H9 (cell line): ENCODE measurements around the gene TPCN2. TPM values are rescaled to one million over a fixed set of nuclear protein-coding genes. Genes with fewer than 3 reads are reported as not detected.

Source experiments
- DNase-seq: peaks from one replicate; pipeline ENCODE4 v3.0.0-alpha.2; 2017
- H2AFZ ChIP-seq: one replicate; pipeline ENCODE4 v1.6.1; 2013; ENCODE audit warnings: mild to moderate bottlenecking, low read length, control low read depth, moderate library complexity
- H2AK5ac ChIP-seq: 2 replicates; pipeline ENCODE4 v1.6.1; 2013; ENCODE audit warnings: low read length, control low read depth, mixed read lengths; ENCODE audit not compliant: insufficient read length
- H2BK120ac ChIP-seq: one replicate; pipeline ENCODE4 v1.6.1; 2013; ENCODE audit warnings: low read depth, mild to moderate bottlenecking, low read length, control low read depth, inconsistent platforms; ENCODE audit not compliant: poor library complexity, severe bottlenecking
- H2BK12ac ChIP-seq: 2 replicates; pipeline ENCODE4 v1.6.1; 2013; ENCODE audit warnings: low read length, control low read depth, mixed read lengths, low read depth; ENCODE audit not compliant: insufficient read length
- H2BK15ac ChIP-seq: 2 replicates; pipeline ENCODE4 v1.6.1; 2013; ENCODE audit warnings: low read depth, low read length, control low read depth
- H2BK20ac ChIP-seq: one replicate; pipeline ENCODE4 v1.6.1; 2013; ENCODE audit warnings: low read depth, mild to moderate bottlenecking, low read length, control low read depth, inconsistent platforms; ENCODE audit not compliant: poor library complexity, severe bottlenecking
- H2BK5ac ChIP-seq: 2 replicates; pipeline ENCODE4 v1.6.1; 2013; ENCODE audit warnings: low read length, control low read depth, mixed read lengths; ENCODE audit not compliant: insufficient read length
- H3K14ac ChIP-seq: 2 replicates; pipeline ENCODE4 v1.6.1; 2013; ENCODE audit warnings: low read length, control low read depth; ENCODE audit not compliant: insufficient read depth
- H3K18ac ChIP-seq: 2 replicates; pipeline ENCODE4 v1.6.1; 2013; ENCODE audit warnings: low read depth, mild to moderate bottlenecking, mixed read lengths, low read length, control low read depth; ENCODE audit not compliant: insufficient read length
- H3K23ac ChIP-seq: 2 replicates; pipeline ENCODE4 v1.6.1; 2013; ENCODE audit warnings: low read length, control low read depth, mixed read lengths, low read depth; ENCODE audit not compliant: insufficient read length
- H3K23me2 ChIP-seq: 2 replicates; pipeline ENCODE4 v1.6.1; 2013; ENCODE audit warnings: low read depth, mild to moderate bottlenecking, mixed read lengths, low read length, control low read depth; ENCODE audit not compliant: insufficient read length, poor library complexity, severe bottlenecking
- H3K27ac ChIP-seq: 2 replicates; pipeline ENCODE4 v1.5.1; 2013; ENCODE audit warnings: low read length, control low read depth, mixed read lengths, low read depth; ENCODE audit not compliant: insufficient read length
- H3K27me3 ChIP-seq: 2 replicates; pipeline ENCODE4 v1.6.1; 2013; ENCODE audit warnings: low read length, control low read depth, inconsistent platforms; ENCODE audit not compliant: insufficient read depth
- H3K4ac ChIP-seq: 2 replicates; pipeline ENCODE4 v1.6.1; 2013; ENCODE audit warnings: low read depth, mild to moderate bottlenecking, control low read depth, inconsistent platforms, low read length, moderate library complexity
- H3K4me1 ChIP-seq: 2 replicates; pipeline ENCODE4 v1.6.1; 2013; ENCODE audit warnings: low read length, control low read depth, inconsistent platforms; ENCODE audit not compliant: insufficient read depth
- H3K4me2 ChIP-seq: 2 replicates; pipeline ENCODE4 v1.6.1; 2013; ENCODE audit warnings: low read length, control low read depth, mixed read lengths; ENCODE audit not compliant: insufficient read length, insufficient read depth
- H3K56ac ChIP-seq: 2 replicates; pipeline ENCODE4 v1.6.1; 2013; ENCODE audit warnings: low read depth, mild to moderate bottlenecking, mixed read lengths, low read length, control low read depth; ENCODE audit not compliant: insufficient read length
- H3K79me1 ChIP-seq: 2 replicates; pipeline ENCODE4 v1.6.1; 2013; ENCODE audit warnings: low read depth, mild to moderate bottlenecking, moderate library complexity, low read length, control low read depth, inconsistent platforms; ENCODE audit not compliant: insufficient read depth, poor library complexity, severe bottlenecking
- H3K79me2 ChIP-seq: 2 replicates; pipeline ENCODE4 v1.6.1; 2013; ENCODE audit warnings: low read length, control low read depth, inconsistent platforms; ENCODE audit not compliant: insufficient read depth
- H3K9ac ChIP-seq: 2 replicates; pipeline ENCODE4 v1.6.1; 2013; ENCODE audit warnings: low read length, control low read depth, mixed read lengths; ENCODE audit not compliant: insufficient read length; ENCODE audit errors: extremely low read depth
- H3K9me3 ChIP-seq: one replicate; pipeline ENCODE4 v1.6.1; 2013; ENCODE audit warnings: low read depth, low read length, inconsistent platforms; ENCODE audit not compliant: control insufficient read depth
- H3T11ph ChIP-seq: one replicate; pipeline ENCODE4 v1.6.1; 2013; ENCODE audit warnings: mild to moderate bottlenecking, low read length, control low read depth, inconsistent platforms
- H4K20me1 ChIP-seq: one replicate; pipeline ENCODE4 v1.6.1; 2013; ENCODE audit not compliant: control insufficient read depth, insufficient read length, insufficient read depth
- H4K5ac ChIP-seq: 2 replicates; pipeline ENCODE4 v1.6.1; 2013; ENCODE audit warnings: low read depth, mild to moderate bottlenecking, mixed read lengths, low read length, control low read depth; ENCODE audit not compliant: insufficient read length
- H4K8ac ChIP-seq: replicated peaks from 2 replicates; pipeline ENCODE4 v1.6.1; 2013; ENCODE audit warnings: low read length, control low read depth, mixed read lengths, low read depth; ENCODE audit not compliant: insufficient read length
- H4K91ac ChIP-seq: 2 replicates; pipeline ENCODE4 v1.6.1; 2013; ENCODE audit warnings: low read depth, mild to moderate bottlenecking, moderate library complexity, mixed read lengths, low read length, control low read depth; ENCODE audit not compliant: insufficient read length
- H3K27ac Mint-ChIP-seq, 3 experiments: 2 replicates in 2 of 3; 3 replicates in 1 of 3; pipeline ENCODE4 v1.8.0; 2020 to 2021; ENCODE audit warnings: mixed read lengths in 3 of 3, mild to moderate bottlenecking in 1 of 3, moderate library complexity in 1 of 3
- H3K27me3 Mint-ChIP-seq: 2 replicates; pipeline ENCODE4 v1.8.0; 2021; ENCODE audit warnings: low read depth, mild to moderate bottlenecking, moderate library complexity, mixed read lengths
- H3K36me3 Mint-ChIP-seq, 3 experiments: 2 replicates in 2 of 3; 3 replicates in 1 of 3; pipeline ENCODE4 v1.8.0; 2020 to 2021; ENCODE audit warnings: low read depth in 3 of 3, mixed read lengths in 3 of 3; ENCODE audit not compliant: insufficient read depth in 1 of 3
- H3K4me1 Mint-ChIP-seq, 2 experiments: 2 replicates each; pipeline ENCODE4 v1.8.0; 2020; ENCODE audit warnings: mixed read lengths in 2 of 2
- H3K4me3 Mint-ChIP-seq, 2 experiments: 2 replicates in 1 of 2; 3 replicates in 1 of 2; pipeline ENCODE4 v1.8.0; 2020 to 2021; ENCODE audit warnings: mild to moderate bottlenecking in 2 of 2, mixed read lengths in 2 of 2, moderate library complexity in 1 of 2
- H3K9me3 Mint-ChIP-seq, 2 experiments: 2 replicates in 1 of 2; 3 replicates in 1 of 2; pipeline ENCODE4 v1.8.0; 2020; ENCODE audit warnings: mild to moderate bottlenecking in 2 of 2, mixed read lengths in 2 of 2, moderate library complexity in 1 of 2
- WGBS: extraction: QIAGEN DNeasy Blood & Tissue Kit; methylation state at CpG from one replicate; pipeline ENCODE4 v1.1.7; 2013; ENCODE audit warnings: missing lambda C conversion rate, low lambda C conversion rate, mixed read lengths; ENCODE audit not compliant: insufficient read length; ENCODE audit errors: extremely low coverage; 5-methylcytosine and 5-hydroxymethylcytosine counted together
- total RNA-seq: library from RNA; stranded (reverse); gene quantifications from 2 replicates; pipeline ENCODE4 v1.2.1, GENCODE V29; 2021
- TF ChIP-seq, protein P1 (sequence below): fragments of 200-600 bp; sonication (generic); conservative IDR thresholded peaks from 3 replicates; pipeline ENCODE4 v1.8.0; 2021; ENCODE audit warnings: antibody characterized with exemption, mild to moderate bottlenecking

TPCN2 gene
- total RNA-seq, 1 experiment from 2014 or later, result 16.8 TPM

DNA sequence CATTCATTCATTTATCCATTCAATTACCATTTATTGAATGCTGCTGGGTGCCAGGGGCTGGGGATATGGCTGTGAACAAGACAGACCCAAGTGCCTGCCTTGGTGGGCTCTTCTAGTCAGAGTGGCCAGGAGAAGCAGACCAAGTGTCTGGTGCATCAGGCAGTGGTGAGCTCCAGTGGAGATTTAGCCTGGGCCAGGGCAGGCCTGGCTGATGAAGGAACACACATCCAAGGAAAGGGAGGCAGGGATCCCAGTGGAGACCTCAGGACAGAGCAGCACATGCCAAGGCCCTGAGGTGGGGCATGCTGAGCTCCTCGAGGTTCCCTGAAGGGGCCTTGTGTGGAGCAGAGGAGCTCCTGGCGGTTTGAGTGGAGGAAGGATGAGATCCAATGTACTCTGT lies 60.4 kb downstream of the TPCN2 start:
- Mint-ChIP-seq H3K27ac (no peak overlapping the region), H3K9me3 (peaks cover 15 to 16% of the 10 kb centered on the region in 2 experiments), H3K4me3 (no peak overlapping the region), H3K36me3 (peaks cover 2 to 15% (median 3%) of the 10 kb centered on the region in 3 experiments; a peak in 4 of 7 replicates), H3K27me3 (peaks cover 16% of the 10 kb centered on the region; the same call in 1 of the 2 replicates), H3K4me1 (no peaks in the 10 kb centered on the region)
- Histone ChIP-seq H3K79me2 (no peaks in the 10 kb centered on the region), H2BK20ac (no peak overlapping the region), H3K4ac (no peak overlapping the region), H3K27ac (no peak overlapping the region), H3K23ac (no peak overlapping the region), H3K79me1 (no peaks in the 10 kb centered on the region), H4K5ac (no peak overlapping the region), H2AK5ac (no peak overlapping the region), H2BK12ac (no peak overlapping the region), H3K9ac (no peak overlapping the region), H3K56ac (no peak overlapping the region), H3K18ac (no peak overlapping the region), H4K20me1 (no peaks in the 10 kb centered on the region), H3K27me3 (no peaks in the 10 kb centered on the region), H3K14ac (no peak overlapping the region), H3K4me1 (no peaks in the 10 kb centered on the region), H3K23me2 (no peaks in the 10 kb centered on the region), H4K91ac (no peak overlapping the region), H3T11ph (no peak overlapping the region), H2AFZ (no peak overlapping the region), H2BK120ac (no peak overlapping the region), H4K8ac (no peak overlapping the region), H3K9me3 (no peaks in the 10 kb centered on the region), H2BK15ac (no peak overlapping the region), H3K4me2 (no peak overlapping the region), H2BK5ac (no peak overlapping the region)
- DNase-seq, result no peak
- TF ChIP-seq, protein P1, sequence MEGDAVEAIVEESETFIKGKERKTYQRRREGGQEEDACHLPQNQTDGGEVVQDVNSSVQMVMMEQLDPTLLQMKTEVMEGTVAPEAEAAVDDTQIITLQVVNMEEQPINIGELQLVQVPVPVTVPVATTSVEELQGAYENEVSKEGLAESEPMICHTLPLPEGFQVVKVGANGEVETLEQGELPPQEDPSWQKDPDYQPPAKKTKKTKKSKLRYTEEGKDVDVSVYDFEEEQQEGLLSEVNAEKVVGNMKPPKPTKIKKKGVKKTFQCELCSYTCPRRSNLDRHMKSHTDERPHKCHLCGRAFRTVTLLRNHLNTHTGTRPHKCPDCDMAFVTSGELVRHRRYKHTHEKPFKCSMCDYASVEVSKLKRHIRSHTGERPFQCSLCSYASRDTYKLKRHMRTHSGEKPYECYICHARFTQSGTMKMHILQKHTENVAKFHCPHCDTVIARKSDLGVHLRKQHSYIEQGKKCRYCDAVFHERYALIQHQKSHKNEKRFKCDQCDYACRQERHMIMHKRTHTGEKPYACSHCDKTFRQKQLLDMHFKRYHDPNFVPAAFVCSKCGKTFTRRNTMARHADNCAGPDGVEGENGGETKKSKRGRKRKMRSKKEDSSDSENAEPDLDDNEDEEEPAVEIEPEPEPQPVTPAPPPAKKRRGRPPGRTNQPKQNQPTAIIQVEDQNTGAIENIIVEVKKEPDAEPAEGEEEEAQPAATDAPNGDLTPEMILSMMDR, result no peak
- WGBS, result no CpG with 5 or more reads among the region's 2 CpGs
